Motor neuron (in vitro differentiated cells): ENCODE data around the gene GRK5. TPM values are rescaled to one million over a fixed set of nuclear protein-coding genes. Genes with fewer than 3 reads are reported as not detected.

ENCODE experiments used
- ATAC-seq, 8 experiments: fragments of 200-7000 bp; cut with Tn5 transposase; replicated peaks in 6 of 8; 2 replicates each; pipeline ENCODE4 v1.8.0; 2021; ENCODE audit warnings: mild to moderate bottlenecking in 8 of 8, moderate library complexity in 8 of 8
- H3K27ac ChIP-seq, 2 donors: fragments of 250-450 bp; sonication (Bioruptor Pico); 2 replicates each; pipeline ENCODE4 v1.9.0; 2021; ENCODE audit warnings: antibody characterized with exemption in 2 of 2, mild to moderate bottlenecking in 2 of 2, moderate library complexity in 1 of 2
- H3K4me1 ChIP-seq, 2 donors: fragments of 250-450 bp; sonication (Bioruptor Pico); replicated peaks in 1 of 2; 2 replicates each; pipeline ENCODE4 v1.6.1; 2021; ENCODE audit warnings: antibody characterized with exemption in 2 of 2, mild to moderate bottlenecking in 2 of 2, moderate library complexity in 1 of 2
- H3K4me3 ChIP-seq, 5 donors: fragments of 250-450 bp; sonication (Bioruptor Pico); 2 replicates each; pipeline ENCODE4 v1.9.0; 2021; ENCODE audit warnings: antibody characterized with exemption in 5 of 5, mild to moderate bottlenecking in 5 of 5, moderate library complexity in 4 of 5
- whole genome bisulfite sequencing, 10 experiments: fragments of 450-650 bp; shearing (Covaris generic); methylation state at CpG; one replicate each; pipeline ENCODE4 v1.0.0; 2022; 5-methylcytosine and 5-hydroxymethylcytosine counted together
- in situ Hi-C, 9 experiments: fragments of 400-800 bp; cut with MboI; loops; one replicate each; pipeline ENCODE4 v1.15.0; 2021; ENCODE audit warnings: low sequenced_read_pairs in 9 of 9, low pct_unique_long_range_greater_than_20kb in 2 of 9; ENCODE audit not compliant: unreplicated experiment in 9 of 9
- total RNA-seq, 8 experiments: library from RNA; unstranded; fragments of 300-600 nt; gene quantifications; 2 replicates each; pipeline versions ENCODE4 v1.2.3 to v1.2.4, GENCODE V29; 2022

The GRK5 gene
- total RNA-seq, 8 experiments from 2014 or later = 4.0 to 27.2 (median 11.1) TPM

GRCh38 chr10:119478111-119478802 lies 270.9 kb downstream of the GRK5 start:
- WGBS, 10 experiments = 36 to 100% (median 62%) methylated on average over 1 to 7 of the region's 8 CpGs; no CpG with 5 or more reads in 2 of the 10 experiments
- Histone ChIP-seq H3K4me1 (peaks cover 0 to 4% of the 10 kb centered on the region in 2 donors), H3K27ac (no peak overlapping the region), H3K4me3 (no peak overlapping the region)
- in situ Hi-C loops = no loop called here
- no peak for ATAC-seq

GRCh38 chr10:119478811-119479341 lies 271.5 kb downstream of the GRK5 start:
- H3K27ac ChIP-seq = no peak overlapping the region
- ATAC-seq = peak in 1 of 8 experiments; percentile 58
- in situ Hi-C loops = no loop called here
- WGBS, 10 experiments = 0 to 77% (median 24%) methylated on average over 1 to 6 of the region's 6 CpGs; no CpG with 5 or more reads in 2 of the 10 experiments
- H3K4me3 ChIP-seq = no peak overlapping the region
- H3K4me1 ChIP-seq = peaks cover 0 to 4% of the 10 kb centered on the region in 2 donors

GRCh38 chr10:119479532-119479931 lies 272.2 kb downstream of the GRK5 start:
- no peak for ATAC-seq
- WGBS, 10 experiments = 0 to 64% (median 30%) methylated on average over 1 to 8 of the region's 8 CpGs; no CpG with 5 or more reads in 1 of the 10 experiments
- in situ Hi-C loops = no loop called here
- no peak overlapping the region for H3K4me3 ChIP-seq
- no peak overlapping the region for H3K27ac ChIP-seq
- H3K4me1 ChIP-seq = peaks cover 0 to 4% of the 10 kb centered on the region in 2 donors

GRCh38 chr10:119480667-119481066 lies 273.3 kb downstream of the GRK5 start:
- WGBS, 10 experiments = 0 to 97% (median 76%) methylated on average over 2 to 4 of the region's 4 CpGs; no CpG with 5 or more reads in 2 of the 10 experiments
- in situ Hi-C loops = no loop called here
- ATAC-seq = no peak
- H3K4me1 ChIP-seq = peaks cover 0 to 4% of the 10 kb centered on the region in 2 donors
- H3K4me3 ChIP-seq = no peak overlapping the region
- H3K27ac ChIP-seq = no peak overlapping the region

GRCh38 chr10:119481781-119482426 lies 274.5 kb downstream of the GRK5 start:
- no peak for ATAC-seq
- Histone ChIP-seq H3K4me3 (no peak overlapping the region), H3K4me1 (peaks cover 0 to 4% of the 10 kb centered on the region in 2 donors), H3K27ac (no peak overlapping the region)
- WGBS, 10 experiments = 61 to 100% (median 93%) methylated on average over 1 to 9 of the region's 12 CpGs
- in situ Hi-C loops = no loop called here

- in situ Hi-C loops = no loop called here
- Histone ChIP-seq H3K4me3 (no peak overlapping the region), H3K4me1 (peaks cover 0 to 3% of the 10 kb centered on the region in 2 donors), H3K27ac (no peak overlapping the region)
- WGBS, 10 experiments = 55 to 100% (median 100%) methylated on average over 1 to 5 of the region's 6 CpGs; no CpG with 5 or more reads in 2 of the 10 experiments
- no peak for ATAC-seq
Observed at GRCh38 chr10:119483001-119483400, 275.6 kb downstream of the GRK5 start.

- in situ Hi-C loops = no loop called here
- Histone ChIP-seq H3K4me3 (no peak overlapping the region), H3K4me1 (no peaks in the 10 kb centered on the region), H3K27ac (no peak overlapping the region)
- 74 to 100% (median 82%) methylated on average over 1 to 9 of the region's 9 CpGs for WGBS, 10 experiments
- no peak for ATAC-seq
Observed at GRCh38 chr10:119483839-119484238, 276.5 kb downstream of the GRK5 start.

- 55 to 100% (median 81%) methylated on average over 3 to 7 of the region's 7 CpGs for WGBS, 10 experiments
- Histone ChIP-seq H3K4me1 (no peaks in the 10 kb centered on the region), H3K27ac (no peak overlapping the region), H3K4me3 (no peak overlapping the region)
- no peak for ATAC-seq
- in situ Hi-C loops = no loop called here
Observed at GRCh38 chr10:119488675-119489074, 281.3 kb downstream of the GRK5 start.

- Histone ChIP-seq H3K4me3 (no peak overlapping the region), H3K4me1 (peaks cover 0 to 3% of the 10 kb centered on the region in 2 donors), H3K27ac (no peak overlapping the region)
- in situ Hi-C loops = no loop called here
- no peak for ATAC-seq
- WGBS, 10 experiments = 83% methylated on average over 1 of the region's 5 CpGs; no CpG with 5 or more reads in 9 of the 10 experiments
Observed at GRCh38 chr10:119489991-119490326, 282.6 kb downstream of the GRK5 start.

GRCh38 chr10:119491966-119492757 lies 284.8 kb downstream of the GRK5 start:
- H3K27ac ChIP-seq = no peak overlapping the region
- in situ Hi-C loops = no loop called here
- ATAC-seq = no peak
- peaks cover 0 to 7% of the 10 kb centered on the region in 2 donors for H3K4me1 ChIP-seq
- no peak overlapping the region for H3K4me3 ChIP-seq
- 50 to 92% (median 71%) methylated on average over 2 to 5 of the region's 6 CpGs for WGBS, 10 experiments

GRCh38 chr10:119493155-119493554 lies 285.8 kb downstream of the GRK5 start:
- Histone ChIP-seq H3K27ac (no peak overlapping the region), H3K4me3 (no peak overlapping the region), H3K4me1 (peaks cover 0 to 7% of the 10 kb centered on the region in 2 donors)
- in situ Hi-C loops = no loop called here
- no peak for ATAC-seq
- 0 to 100% (median 55%) methylated on average over 1 to 4 of the region's 11 CpGs; no CpG with 5 or more reads in 6 of the 10 experiments for WGBS, 10 experiments

GRCh38 chr10:119494236-119495020 lies 287.1 kb downstream of the GRK5 start:
- Histone ChIP-seq H3K4me1 (peaks cover 0 to 13% of the 10 kb centered on the region in 2 donors), H3K4me3 (no peak overlapping the region), H3K27ac (no peak overlapping the region)
- peak; percentile 65 to 87 (median 83) for ATAC-seq
- in situ Hi-C loops = no loop called here
- WGBS, 10 experiments = 0 to 80% (median 24%) methylated on average over 1 to 4 of the region's 6 CpGs; no CpG with 5 or more reads in 1 of the 10 experiments
